HG03039 (cell line): ENCODE data around the gene RPL7A.
A peak's percentile ranks its signal among the peaks of the same experiment; 100 is the strongest.
"Not testable (repeated sequence)": the region's sequence is repeated elsewhere in the genome, so short reads cannot be mapped to it uniquely, and the experiment has no call there.

ENCODE experiments used
- ATAC-seq: cut with Tn5 transposase; IDR thresholded peaks from one replicate; pipeline ENCODE4 v1.9.1; 2021; ENCODE audit warnings: mild to moderate bottlenecking, moderate library complexity; ENCODE audit not compliant: unreplicated experiment

RPL7A gene

GRCh38 chr9:133367778-133368177 lies 19.8 kb downstream of the RPL7A start:
- no peak for ATAC-seq

GRCh38 chr9:133368249-133368881 lies 20.3 kb downstream of the RPL7A start:
- no peak for ATAC-seq

DNA sequence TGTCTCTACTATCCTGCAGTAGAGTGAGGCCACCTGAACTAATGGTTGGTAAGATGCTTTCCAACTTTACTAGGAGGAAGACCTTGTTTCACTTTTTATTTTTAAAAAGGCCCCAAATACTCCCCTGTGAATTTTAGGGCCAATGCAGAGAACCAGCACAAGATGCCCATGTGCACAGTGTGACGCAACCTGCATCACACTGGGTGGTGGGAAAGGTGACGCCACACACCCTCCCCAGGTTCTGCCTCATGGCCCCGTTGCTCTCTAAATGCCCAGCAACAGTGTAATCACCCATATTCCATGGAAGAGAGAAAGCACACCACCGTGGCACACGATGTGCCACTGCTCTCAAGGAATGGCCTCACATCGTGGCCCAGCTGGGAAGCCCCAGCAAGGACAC lies 21.4 kb downstream of the RPL7A start:
- ATAC-seq, result no peak

GRCh38 chr9:133369933-133370332 lies 21.9 kb downstream of the RPL7A start:
- ATAC-seq, result no peak

- ATAC-seq, result no peak
Measured at GRCh38 chr9:133370685-133371084, 22.7 kb downstream of the RPL7A start.

DNA sequence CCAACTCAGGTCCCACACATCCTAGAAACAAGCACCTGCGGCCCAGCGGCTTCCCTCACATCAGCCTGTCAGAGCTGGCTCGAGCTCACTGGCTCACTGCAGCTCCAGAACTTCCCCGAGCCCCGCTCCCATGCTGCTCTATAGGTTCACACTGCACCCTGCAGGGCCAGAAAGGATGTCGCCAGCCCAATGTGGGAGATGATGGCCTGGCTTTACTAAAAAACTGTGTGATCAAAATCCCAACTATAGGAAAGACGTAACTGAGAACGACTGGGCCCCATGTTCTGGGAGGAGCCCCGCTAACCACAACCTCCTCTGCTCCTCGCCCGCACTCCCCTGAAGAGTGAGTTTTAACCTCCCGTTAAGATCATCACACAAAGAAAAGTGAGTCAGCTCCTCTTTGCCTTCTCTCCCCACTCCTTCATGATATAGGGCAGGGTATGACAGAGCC lies 23.3 kb downstream of the RPL7A start:
- ATAC-seq, result no peak

GRCh38 chr9:133372144-133372543 lies 24.1 kb downstream of the RPL7A start:
- no peak for ATAC-seq

- no peak for ATAC-seq
Measured at GRCh38 chr9:133374612-133375115, 26.6 kb downstream of the RPL7A start.

- ATAC-seq, result no peak
Measured at GRCh38 chr9:133375116-133375723, 27.2 kb downstream of the RPL7A start.

DNA sequence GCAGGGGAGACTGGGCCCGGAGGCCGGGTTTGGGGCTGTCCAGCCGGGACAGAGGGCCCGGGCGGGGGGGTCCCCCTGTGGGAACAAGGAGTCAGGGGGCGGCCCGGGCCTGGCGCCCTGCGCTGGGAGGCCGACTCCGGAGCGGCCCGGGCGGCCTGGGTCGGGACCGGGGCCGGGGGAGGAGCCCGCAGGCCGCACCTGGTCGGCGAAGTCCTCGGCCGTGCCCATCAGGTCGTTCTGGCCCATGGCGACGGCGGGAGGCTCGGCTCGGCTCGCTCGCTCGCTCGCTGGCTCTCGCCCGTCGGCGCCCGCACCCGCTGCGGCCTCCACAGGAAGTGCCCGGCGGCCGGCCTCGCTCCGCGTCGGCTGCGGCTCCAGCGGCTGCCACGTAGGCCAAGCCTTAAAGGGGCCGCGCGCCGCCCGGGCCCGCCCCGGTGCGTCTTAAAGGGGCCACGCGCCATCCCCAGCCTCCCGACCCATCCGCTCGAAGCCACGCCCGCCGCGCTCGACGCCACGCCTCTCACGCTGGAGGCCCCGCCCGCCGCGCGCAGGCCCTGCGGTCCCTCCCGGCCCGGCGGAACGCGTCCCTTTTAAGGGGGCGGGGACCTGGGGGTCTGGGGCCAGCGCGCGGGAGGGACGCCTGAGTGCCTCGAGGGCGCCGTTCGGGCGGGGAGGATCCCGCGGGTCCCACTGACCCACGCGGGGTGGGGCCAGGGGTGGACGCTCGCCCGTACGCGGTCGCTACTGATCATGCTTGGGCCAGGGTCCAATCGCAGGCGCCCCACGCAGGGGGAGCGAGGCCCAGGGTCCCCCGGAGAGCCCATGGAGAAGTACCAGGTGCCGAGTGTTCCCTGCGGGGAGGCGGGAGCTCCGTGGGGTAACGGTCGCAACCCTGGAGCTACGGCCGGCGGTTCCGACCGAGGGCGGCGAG lies 28.0 kb downstream of the RPL7A start, which contains the start of the genes STKLD1 and SURF4:
Gene STKLD1, plus strand, starts transcription at position 643 of the 931 bp plus-strand sequence. Its CDS starts 108 bp downstream, at position 751.
Gene SURF4, minus strand, starts transcription at position 337 of the 931 bp plus-strand sequence. Its CDS starts 91 bp downstream, at position 246.
- ATAC-seq, result peak; percentile 84

DNA sequence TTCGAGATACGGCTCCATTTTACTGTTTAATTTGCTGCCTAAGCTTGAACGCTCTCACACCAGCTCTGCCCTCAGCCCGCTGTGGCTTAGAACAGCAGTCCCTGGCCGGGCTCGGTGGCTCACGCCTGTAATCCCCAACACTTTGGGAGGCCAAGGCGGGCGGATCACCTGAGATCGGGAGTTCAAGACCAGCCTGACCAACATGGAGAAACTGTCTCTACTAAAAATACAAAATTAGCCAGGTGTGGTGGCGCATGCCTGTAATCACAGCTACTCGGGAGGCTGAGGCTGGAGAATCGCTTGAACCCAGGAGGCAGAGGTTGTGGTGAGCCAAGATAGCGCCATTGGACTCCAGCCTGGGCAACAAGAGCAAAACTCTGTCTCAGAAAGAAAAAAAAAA lies 29.3 kb downstream of the RPL7A start:
- not testable (repeated sequence) for ATAC-seq

GRCh38 chr9:133377721-133378216 lies 29.8 kb downstream of the RPL7A start:
- ATAC-seq, result no peak

DNA sequence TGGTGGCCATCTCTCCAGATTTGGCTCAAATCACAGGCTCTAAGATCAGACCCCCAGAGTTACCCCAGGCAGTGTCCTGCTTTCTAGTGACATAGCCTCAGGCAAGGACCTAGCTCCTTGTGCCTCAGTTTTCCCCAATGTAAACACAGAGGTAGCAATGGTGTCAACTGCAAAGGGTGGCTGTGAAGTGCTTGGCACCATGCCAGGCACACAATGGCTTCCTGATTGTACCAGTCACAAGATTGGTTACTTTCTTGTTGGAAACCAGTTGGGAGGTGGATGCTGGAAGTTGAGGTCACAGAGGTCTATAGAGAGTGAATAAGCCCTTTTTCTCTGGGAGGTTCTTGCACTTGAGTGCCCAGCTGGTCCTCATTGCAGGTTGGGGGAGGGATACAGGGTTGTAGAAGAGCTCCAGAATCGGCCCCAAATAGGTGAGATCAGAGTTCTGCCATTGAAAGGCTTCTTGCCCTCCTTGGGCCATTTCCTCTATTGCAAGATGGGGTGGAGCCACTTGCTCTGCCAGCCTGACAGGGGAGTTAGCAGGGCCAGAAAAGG lies 30.5 kb downstream of the RPL7A start:
- ATAC-seq, result no peak

DNA sequence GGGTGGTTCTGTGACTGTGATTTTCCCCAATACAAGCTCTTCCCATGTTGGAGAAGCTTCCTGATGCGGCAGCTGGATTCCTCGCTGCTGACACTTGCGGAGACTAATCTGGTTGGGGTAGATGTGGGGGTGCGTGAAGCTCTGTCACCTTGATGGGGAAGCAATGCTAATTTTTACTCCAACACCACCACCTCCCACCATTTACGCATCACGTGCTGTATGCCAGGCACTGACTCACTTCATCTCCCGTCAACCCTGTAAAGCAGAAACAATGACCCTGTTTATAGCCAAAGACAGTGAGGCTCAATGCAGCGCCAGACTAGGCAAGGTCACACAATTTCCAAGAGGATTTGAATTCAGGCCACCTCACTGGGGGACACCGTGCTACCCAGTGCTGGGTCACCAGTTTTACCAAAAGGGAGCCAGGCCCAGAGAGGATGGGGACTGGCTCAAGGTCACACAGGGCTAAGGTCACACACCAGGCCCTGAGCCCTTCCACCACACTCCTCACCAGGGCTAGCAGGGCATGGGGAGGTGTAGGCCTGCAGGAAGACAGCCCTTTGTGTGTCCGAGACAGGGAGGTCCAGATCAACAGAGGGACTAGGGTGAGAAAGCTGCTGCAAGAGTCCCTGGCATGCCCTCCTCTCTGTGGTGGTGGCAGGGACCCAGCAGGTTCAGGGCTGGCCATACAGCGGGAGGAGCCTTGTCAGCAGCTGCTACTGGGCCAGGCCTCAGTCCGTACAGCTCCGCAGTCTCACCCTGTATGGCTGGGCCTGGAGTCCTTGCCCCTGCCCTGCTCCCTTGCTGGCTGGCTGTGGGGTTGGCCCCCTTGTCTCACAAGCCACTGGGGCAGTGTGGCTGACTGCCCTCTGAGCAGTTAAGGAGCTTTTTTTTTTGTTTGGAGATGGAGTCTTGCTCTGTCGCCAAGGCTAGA lies 31.4 kb downstream of the RPL7A start:
- ATAC-seq, result no peak

DNA sequence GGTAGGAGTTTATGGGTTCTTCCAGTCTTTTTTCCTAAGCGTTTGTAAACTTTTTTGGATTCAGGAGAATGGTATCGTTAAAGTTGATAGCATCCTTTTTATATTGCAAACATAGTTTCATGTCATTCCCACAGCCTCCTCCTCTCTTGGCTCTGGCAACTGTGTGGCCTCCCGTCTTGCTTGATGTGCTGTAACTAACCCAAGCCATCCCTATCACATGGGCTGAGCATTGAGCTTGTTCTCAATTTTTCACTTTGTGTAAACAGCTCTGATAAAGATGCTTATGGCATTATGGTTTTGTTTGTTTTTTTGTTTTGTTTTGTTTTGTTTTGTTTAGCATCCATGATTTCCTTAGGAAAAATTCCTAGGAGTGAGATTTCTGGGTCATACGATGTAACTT lies 32.7 kb downstream of the RPL7A start:
- no peak for ATAC-seq

GRCh38 chr9:133382507-133383141 lies 34.6 kb downstream of the RPL7A start:
- ATAC-seq, result no peak

- no peak for ATAC-seq
Measured at GRCh38 chr9:133383438-133383837, 35.4 kb downstream of the RPL7A start.

DNA sequence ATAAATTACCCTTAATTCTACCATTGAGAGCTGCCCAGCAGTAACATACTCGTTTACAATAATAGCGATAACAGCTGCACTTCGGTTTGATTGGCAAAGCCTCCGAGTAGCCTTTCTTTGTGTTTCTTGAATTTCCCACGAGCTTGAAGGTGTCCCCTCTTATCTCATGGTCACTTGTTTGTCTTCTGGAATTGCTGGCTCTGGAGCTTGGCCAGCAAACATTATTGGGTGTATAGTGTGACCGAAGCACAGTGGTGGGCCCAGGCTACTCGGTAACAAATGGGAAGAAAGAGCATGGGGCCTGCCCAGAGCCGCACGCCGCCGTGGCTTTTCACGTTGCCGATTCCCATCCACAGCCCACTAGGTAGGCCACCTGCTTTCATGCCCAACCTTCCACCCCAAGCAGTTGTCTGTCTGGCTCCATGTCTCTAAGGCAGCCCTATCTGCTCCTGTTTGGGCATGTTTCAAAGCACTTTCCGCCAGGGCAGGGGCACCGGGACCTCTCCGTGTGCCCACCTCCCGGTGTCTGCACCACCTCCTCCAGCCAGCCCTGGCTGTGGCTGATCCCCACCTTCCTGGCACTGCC lies 36.8 kb downstream of the RPL7A start:
- no peak for ATAC-seq

DNA sequence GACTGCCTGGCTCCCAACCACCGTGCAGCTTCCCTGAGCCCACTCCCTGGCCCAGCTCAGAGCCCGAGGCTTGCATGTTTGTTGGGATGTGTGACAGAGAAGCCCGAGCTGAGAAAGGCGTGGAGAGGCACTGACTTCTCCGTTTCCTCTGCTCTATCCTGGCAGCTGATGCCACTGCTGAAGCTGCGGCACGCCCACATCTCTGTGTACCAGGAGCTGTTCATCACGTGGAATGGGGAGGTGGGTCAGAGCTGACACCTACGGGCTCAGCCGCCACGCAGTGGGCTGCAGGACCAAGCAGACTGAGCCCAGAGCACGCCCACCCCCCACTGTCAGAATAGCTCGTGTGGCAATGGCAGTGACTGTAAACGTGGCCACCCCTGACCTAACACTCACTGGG lies 37.4 kb downstream of the RPL7A start:
- ATAC-seq, result no peak
